ENCODE measurements around the gene SFXN5. TPM values are rescaled to one million over a fixed set of nuclear protein-coding genes. Genes with fewer than 3 reads are reported as not detected.
"Not testable (repeated sequence)": the region's sequence is repeated elsewhere in the genome, so short reads cannot be mapped to it uniquely, and the experiment has no call there.

SFXN5 gene
- total RNA-seq, 1 donor from 2014 or later = 12.7 TPM

GRCh38 chr2:72913486-72914205 lies 157.9 kb downstream of the SFXN5 start:
- Mint-ChIP-seq H3K27ac (ENCODE audit: unreplicated experiment) (no peak overlapping the region), H3K4me1 (ENCODE audit: unreplicated experiment) (peaks cover 18% of the 10 kb centered on the region), H3K9me3 (ENCODE audit: unreplicated experiment) (no peaks in the 10 kb centered on the region), H3K36me3 (ENCODE audit: unreplicated experiment) (no peaks in the 10 kb centered on the region), H3K4me3 (ENCODE audit: unreplicated experiment) (no peak overlapping the region), H3K27me3 (ENCODE audit: unreplicated experiment) (peaks cover 78% of the 10 kb centered on the region)
- peak; percentile 32 for TF ChIP-seq CTCF (IDR thresholded peaks at IDR 0.05)
- DNase-seq (ENCODE audit: extremely low spot score, unreplicated experiment) = no peak

- Mint-ChIP-seq H3K9me3 (ENCODE audit: unreplicated experiment) (peaks cover 3% of the 10 kb centered on the region), H3K4me1 (ENCODE audit: unreplicated experiment) (peaks cover 9% of the 10 kb centered on the region), H3K27ac (ENCODE audit: unreplicated experiment) (no peak overlapping the region), H3K4me3 (ENCODE audit: unreplicated experiment) (no peak overlapping the region), H3K27me3 (ENCODE audit: unreplicated experiment) (peaks cover 88% of the 10 kb centered on the region), H3K36me3 (ENCODE audit: unreplicated experiment) (peaks cover 3% of the 10 kb centered on the region)
- no peak for TF ChIP-seq CTCF (IDR thresholded peaks at IDR 0.05)
- no peak for DNase-seq (ENCODE audit: extremely low spot score, unreplicated experiment)
Observed at GRCh38 chr2:72911256-72911655, 160.3 kb downstream of the SFXN5 start.

- DNase-seq (ENCODE audit: extremely low spot score, unreplicated experiment) = no peak
- peaks cover 5% of the 10 kb centered on the region for H3K9me3 Mint-ChIP-seq (ENCODE audit: unreplicated experiment)
- no peak overlapping the region for H3K27ac Mint-ChIP-seq (ENCODE audit: unreplicated experiment)
- no peaks in the 10 kb centered on the region for H3K4me1 Mint-ChIP-seq (ENCODE audit: unreplicated experiment)
- no peak for TF ChIP-seq CTCF (IDR thresholded peaks at IDR 0.05)
- H3K27me3 Mint-ChIP-seq (ENCODE audit: unreplicated experiment) = peaks cover 93% of the 10 kb centered on the region
- peaks cover 5% of the 10 kb centered on the region for H3K36me3 Mint-ChIP-seq (ENCODE audit: unreplicated experiment)
- H3K4me3 Mint-ChIP-seq (ENCODE audit: unreplicated experiment) = no peak overlapping the region
Observed at GRCh38 chr2:72908741-72909140, 162.8 kb downstream of the SFXN5 start.

DNA sequence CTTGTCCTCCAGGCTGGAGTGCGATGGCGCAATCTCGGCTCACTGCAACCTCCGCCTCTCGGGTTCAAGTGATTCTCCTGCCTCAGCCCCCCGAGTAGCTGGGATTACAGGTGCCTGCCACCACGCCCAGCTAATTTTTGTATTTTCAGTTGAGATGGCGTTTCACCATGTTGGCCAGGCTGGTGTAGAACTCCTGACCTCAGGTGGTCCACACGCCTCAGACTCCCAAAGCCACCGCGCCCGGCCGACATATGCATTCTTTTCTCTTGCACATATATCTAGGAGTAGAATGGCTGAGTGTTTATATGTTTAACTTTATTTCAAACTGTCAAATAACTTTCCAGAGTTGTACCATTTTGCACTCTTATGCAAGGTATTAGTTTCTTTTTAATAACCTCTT lies 164.1 kb downstream of the SFXN5 start:
- DNase-seq (ENCODE audit: extremely low spot score, unreplicated experiment) = peak; percentile 65
- H3K9me3 Mint-ChIP-seq (ENCODE audit: unreplicated experiment); H3K4me1 Mint-ChIP-seq (ENCODE audit: unreplicated experiment); H3K36me3 Mint-ChIP-seq (ENCODE audit: unreplicated experiment); H3K27ac Mint-ChIP-seq (ENCODE audit: unreplicated experiment); H3K4me3 Mint-ChIP-seq (ENCODE audit: unreplicated experiment): not testable (repeated sequence)
- H3K27me3 Mint-ChIP-seq (ENCODE audit: unreplicated experiment) = peaks cover 94% of the 10 kb centered on the region

GRCh38 chr2:72901426-72901825 lies 170.1 kb downstream of the SFXN5 start:
- no peak for TF ChIP-seq CTCF (IDR thresholded peaks at IDR 0.05)
- Mint-ChIP-seq H3K4me3 (ENCODE audit: unreplicated experiment) (no peak overlapping the region), H3K4me1 (ENCODE audit: unreplicated experiment) (no peaks in the 10 kb centered on the region), H3K36me3 (ENCODE audit: unreplicated experiment) (peaks cover 4% of the 10 kb centered on the region), H3K27ac (ENCODE audit: unreplicated experiment) (no peak overlapping the region), H3K9me3 (ENCODE audit: unreplicated experiment) (peaks cover 4% of the 10 kb centered on the region), H3K27me3 (ENCODE audit: unreplicated experiment) (peaks cover 97% of the 10 kb centered on the region)
- DNase-seq (ENCODE audit: extremely low spot score, unreplicated experiment) = no peak
